ENCODE measurements around the gene IRF4.

DNA sequence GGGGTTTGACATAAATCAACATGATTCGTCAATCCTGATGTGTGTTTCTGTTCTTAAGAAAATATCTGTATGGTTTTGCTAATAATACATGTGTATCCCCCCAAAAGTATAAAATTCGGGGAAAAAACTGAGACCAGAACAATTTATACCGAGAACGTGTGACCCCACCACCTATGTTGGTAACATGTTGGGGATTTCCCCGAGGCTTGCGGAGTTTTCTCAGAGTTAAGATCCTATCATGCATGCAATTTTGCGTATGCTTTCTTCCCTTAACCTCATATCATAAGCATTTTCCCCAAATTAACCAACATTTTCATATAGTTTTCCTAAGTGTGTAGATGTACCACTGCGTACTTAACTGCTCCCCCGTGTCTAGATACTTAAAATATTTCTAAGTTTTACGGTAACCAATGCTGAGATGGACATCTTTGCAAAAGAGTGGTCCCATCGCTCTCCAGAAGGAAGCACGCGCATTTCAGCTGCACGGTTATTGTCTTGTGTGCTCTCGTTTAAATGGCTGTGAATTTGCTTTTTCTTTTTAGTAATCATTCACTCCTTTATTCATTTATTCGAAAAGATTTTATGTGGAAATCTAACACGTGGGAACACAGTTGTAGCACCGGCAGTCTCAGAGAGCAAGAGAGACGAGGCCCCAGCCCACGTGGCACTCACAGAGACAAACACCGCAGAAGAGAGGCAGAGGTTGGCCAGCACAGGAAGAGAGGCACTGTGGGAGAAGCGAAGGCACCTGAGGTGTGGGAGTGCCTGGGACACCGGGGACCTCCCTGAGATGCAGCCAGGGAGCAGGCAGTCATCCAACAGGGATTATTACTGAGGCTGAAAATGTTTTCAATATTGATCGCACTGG, 13.2 kb upstream of the IRF4 start:
- no peak for TF ChIP-seq EZH2phosphoT487 (IDR thresholded peaks at IDR 0.05; ENCODE audit: borderline replicate concordance, low read depth, low read length)
- TF ChIP-seq, protein P1, sequence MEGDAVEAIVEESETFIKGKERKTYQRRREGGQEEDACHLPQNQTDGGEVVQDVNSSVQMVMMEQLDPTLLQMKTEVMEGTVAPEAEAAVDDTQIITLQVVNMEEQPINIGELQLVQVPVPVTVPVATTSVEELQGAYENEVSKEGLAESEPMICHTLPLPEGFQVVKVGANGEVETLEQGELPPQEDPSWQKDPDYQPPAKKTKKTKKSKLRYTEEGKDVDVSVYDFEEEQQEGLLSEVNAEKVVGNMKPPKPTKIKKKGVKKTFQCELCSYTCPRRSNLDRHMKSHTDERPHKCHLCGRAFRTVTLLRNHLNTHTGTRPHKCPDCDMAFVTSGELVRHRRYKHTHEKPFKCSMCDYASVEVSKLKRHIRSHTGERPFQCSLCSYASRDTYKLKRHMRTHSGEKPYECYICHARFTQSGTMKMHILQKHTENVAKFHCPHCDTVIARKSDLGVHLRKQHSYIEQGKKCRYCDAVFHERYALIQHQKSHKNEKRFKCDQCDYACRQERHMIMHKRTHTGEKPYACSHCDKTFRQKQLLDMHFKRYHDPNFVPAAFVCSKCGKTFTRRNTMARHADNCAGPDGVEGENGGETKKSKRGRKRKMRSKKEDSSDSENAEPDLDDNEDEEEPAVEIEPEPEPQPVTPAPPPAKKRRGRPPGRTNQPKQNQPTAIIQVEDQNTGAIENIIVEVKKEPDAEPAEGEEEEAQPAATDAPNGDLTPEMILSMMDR (conservative IDR thresholded peaks at IDR 0.05; ENCODE audit: low read length): no peak

Measured in OCI-LY7 (cell line).